Sigmoid colon (tissue), 4 donors: ENCODE measurements around the gene CENPV.
"Not testable (repeated sequence)": the region's sequence is repeated elsewhere in the genome, so short reads cannot be mapped to it uniquely, and the experiment has no call there.

Source experiments
- CTCF ChIP-seq, 4 experiments: fragments of 450-650 bp in 3 of 4; fragments of 200-600 bp in 1 of 4; IDR thresholded peaks; one replicate each; pipeline ENCODE4 v1.5.1; 2016 to 2019; ENCODE audit warnings: antibody characterized with exemption in 4 of 4, mild to moderate bottlenecking in 3 of 4, moderate library complexity in 2 of 4
- EP300 ChIP-seq, 4 donors: sonication (generic); formaldehyde crosslinking; IDR thresholded peaks; one replicate each; pipeline ENCODE4 v1.6.1; 2017; ENCODE audit warnings: antibody characterized with exemption in 4 of 4
- POLR2A ChIP-seq, 2 donors: fragments of 450-650 bp; IDR thresholded peaks; one replicate each; pipeline ENCODE4 v1.6.1; 2016; ENCODE audit warnings: antibody characterized with exemption in 2 of 2, mild to moderate bottlenecking in 2 of 2, moderate library complexity in 2 of 2
- POLR2AphosphoS5 ChIP-seq, 4 donors: sonication (generic); formaldehyde crosslinking; IDR thresholded peaks; one replicate each; pipeline ENCODE4 v1.6.1; 2017; ENCODE audit warnings: antibody characterized with exemption in 4 of 4

DNA sequence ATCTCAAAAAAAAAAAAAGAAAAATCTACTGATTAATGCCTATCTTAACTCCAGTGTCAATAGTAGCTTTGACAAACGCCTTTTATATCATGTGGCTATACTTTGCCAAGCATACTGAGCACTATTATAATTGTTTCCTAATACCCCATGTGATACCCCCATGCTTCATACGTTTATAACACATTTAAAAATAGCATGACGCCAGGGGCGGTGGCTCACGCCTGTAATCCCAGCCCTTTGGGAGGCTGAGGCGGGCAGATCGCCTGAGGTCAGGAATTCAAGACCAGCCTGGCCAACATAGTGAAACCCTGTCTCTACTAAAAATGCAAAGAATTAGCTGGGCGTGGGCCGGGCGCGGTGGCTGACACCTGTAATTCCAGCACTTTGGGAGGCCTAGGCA, 39.2 kb upstream of the CENPV start:
- not testable (repeated sequence) for TF ChIP-seq POLR2A, CTCF, POLR2AphosphoS5, EP300 (IDR thresholded peaks at IDR 0.05)
